CD14-positive monocyte (primary cell): ENCODE data around the gene AFF3. TPM values are rescaled to one million over a fixed set of nuclear protein-coding genes. Genes with fewer than 3 reads are reported as not detected.

Experiments
- DNase-seq, 3 donors: peaks; one replicate each; pipeline ENCODE4 v3.0.0-alpha.2; 2011 to 2022
- H2AFZ ChIP-seq: 2 replicates; pipeline ENCODE4 v1.6.0; 2012; ENCODE audit warnings: mild to moderate bottlenecking, low read depth, low read length, inconsistent platforms; ENCODE audit not compliant: insufficient read depth, poor library complexity, severe bottlenecking
- H3K27ac ChIP-seq, 2 donors: 1 replicate in 1 of 2; 2 replicates in 1 of 2; pipeline ENCODE4 v1.5.1; 2012 to 2013; ENCODE audit warnings: low read length in 2 of 2, control low read depth in 1 of 2, inconsistent platforms in 1 of 2, low read depth in 1 of 2, mild to moderate bottlenecking in 1 of 2
- H3K27me3 ChIP-seq, 2 donors: one replicate each; pipeline versions ENCODE4 v1.6.0 to v1.6.1; 2011 to 2013; ENCODE audit warnings: low read length in 2 of 2; ENCODE audit not compliant: control insufficient read depth in 2 of 2, insufficient read depth in 2 of 2
- H3K36me3 ChIP-seq, 2 donors: replicated peaks in 1 of 2; 1 replicate in 1 of 2; 2 replicates in 1 of 2; pipeline versions ENCODE4 v1.5.1 to v1.6.1; 2012 to 2013; ENCODE audit warnings: low read length in 2 of 2, control low read depth in 1 of 2, inconsistent platforms in 1 of 2, mild to moderate bottlenecking in 1 of 2; ENCODE audit not compliant: insufficient read depth in 2 of 2, control insufficient read depth in 1 of 2
- H3K4me1 ChIP-seq, 2 donors: 1 replicate in 1 of 2; 2 replicates in 1 of 2; pipeline versions ENCODE4 v1.5.1 to v1.6.1; 2012 to 2013; ENCODE audit warnings: low read length in 2 of 2, control low read depth in 1 of 2, inconsistent platforms in 1 of 2, mild to moderate bottlenecking in 1 of 2, moderate library complexity in 1 of 2; ENCODE audit not compliant: insufficient read depth in 2 of 2, control insufficient read depth in 1 of 2
- H3K4me2 ChIP-seq: replicated peaks from 2 replicates; pipeline ENCODE3; 2012; ENCODE audit warnings: low read length, moderate library complexity, mild to moderate bottlenecking; ENCODE audit not compliant: poor library complexity, severe bottlenecking; ENCODE audit errors: extremely low read depth
- H3K4me3 ChIP-seq, 3 experiments: fragments of 200-600 bp in 1 of 3; sonication (generic) in 1 of 3; replicated peaks in 1 of 3; 1 replicate in 2 of 3; 2 replicates in 1 of 3; pipeline ENCODE4 v1.5.1; 2011 to 2013; ENCODE audit warnings: low read length in 3 of 3, mild to moderate bottlenecking in 3 of 3, control low read depth in 2 of 3, low read depth in 2 of 3, inconsistent platforms in 1 of 3, moderate library complexity in 1 of 3
- H3K79me2 ChIP-seq: 2 replicates; pipeline ENCODE4 v1.6.0; 2012; ENCODE audit warnings: mild to moderate bottlenecking, control low read depth, inconsistent platforms, low read length, moderate library complexity; ENCODE audit not compliant: insufficient read depth
- H3K9ac ChIP-seq: 2 replicates; pipeline ENCODE4 v1.6.0; 2017; ENCODE audit warnings: low read length, mild to moderate bottlenecking; ENCODE audit not compliant: insufficient read depth, poor library complexity, severe bottlenecking
- H3K9me3 ChIP-seq, 2 donors: replicated peaks in 1 of 2; 1 replicate in 1 of 2; 2 replicates in 1 of 2; pipeline versions ENCODE4 v1.5.1 to v1.6.1; 2012 to 2013; ENCODE audit warnings: low read length in 2 of 2, control low read depth in 1 of 2; ENCODE audit not compliant: control insufficient read depth in 1 of 2, insufficient read depth in 1 of 2
- H4K20me1 ChIP-seq: 2 replicates; pipeline ENCODE4 v1.6.0; 2012; ENCODE audit warnings: mild to moderate bottlenecking, low read length, control low read depth, moderate library complexity; ENCODE audit not compliant: insufficient read depth
- H3K27ac Mint-ChIP-seq, 7 donors: one replicate each; pipeline ENCODE4 v1.8.0; 2020; ENCODE audit warnings: mild to moderate bottlenecking in 7 of 7, mixed read lengths in 7 of 7, moderate library complexity in 6 of 7, inconsistent platforms in 2 of 7
- H3K27me3 Mint-ChIP-seq, 3 donors: one replicate each; pipeline ENCODE4 v1.8.0; 2021 to 2022; ENCODE audit warnings: low read depth in 3 of 3, mild to moderate bottlenecking in 3 of 3, mixed read lengths in 3 of 3, moderate library complexity in 3 of 3, inconsistent platforms in 1 of 3
- H3K36me3 Mint-ChIP-seq, 2 donors: one replicate each; pipeline ENCODE4 v1.8.0; 2020; ENCODE audit warnings: mixed read lengths in 2 of 2, inconsistent platforms in 1 of 2, mild to moderate bottlenecking in 1 of 2
- H3K4me1 Mint-ChIP-seq: one replicate; pipeline ENCODE4 v1.8.0; 2020; ENCODE audit warnings: mild to moderate bottlenecking, mixed read lengths
- H3K4me3 Mint-ChIP-seq, 2 donors: one replicate each; pipeline ENCODE4 v1.8.0; 2020; ENCODE audit warnings: mild to moderate bottlenecking in 2 of 2, mixed read lengths in 2 of 2, moderate library complexity in 1 of 2
- H3K9me3 Mint-ChIP-seq, 7 donors: one replicate each; pipeline ENCODE4 v1.8.0; 2020 to 2022; ENCODE audit warnings: mixed read lengths in 7 of 7, mild to moderate bottlenecking in 6 of 7, moderate library complexity in 6 of 7, inconsistent platforms in 2 of 7
- CTCF ChIP-seq: fragments of 200-600 bp; IDR thresholded peaks from one replicate; pipeline ENCODE4 v1.8.0; 2022; ENCODE audit warnings: antibody characterized with exemption, mild to moderate bottlenecking
- WGBS: methylation state at CpG from one replicate; pipeline ENCODE4 v1.1.5; 2013; ENCODE audit warnings: missing lambda C conversion rate; ENCODE audit not compliant: insufficient coverage; 5-methylcytosine and 5-hydroxymethylcytosine counted together
- intact Hi-C, 2 donors: fragments of 100-400 bp; cut with micrococcal nuclease; formaldehyde crosslinking; loops; one replicate each; pipeline versions ENCODE4 v1.15.0 to v1.15.1; 2023
- polyA plus RNA-seq, 3 donors: library from polyadenylated mRNA; depleted of rRNA in 1 of 3; unstranded in 2 of 3; stranded (reverse) in 1 of 3; fragments of 300-500 nt in 2 of 3; fragments of >200 nt in 1 of 3; fragmentation: Illumina TruSeq in 2 of 3; gene quantifications; 1 replicate in 2 of 3; 2 replicates in 1 of 3; pipeline ENCODE4 v1.2.3, GENCODE V29; 2012 to 2021

AFF3 gene
- polyA plus RNA-seq, 3 donors, result 0.17 to 4.1 (median 0.49) TPM

DNA sequence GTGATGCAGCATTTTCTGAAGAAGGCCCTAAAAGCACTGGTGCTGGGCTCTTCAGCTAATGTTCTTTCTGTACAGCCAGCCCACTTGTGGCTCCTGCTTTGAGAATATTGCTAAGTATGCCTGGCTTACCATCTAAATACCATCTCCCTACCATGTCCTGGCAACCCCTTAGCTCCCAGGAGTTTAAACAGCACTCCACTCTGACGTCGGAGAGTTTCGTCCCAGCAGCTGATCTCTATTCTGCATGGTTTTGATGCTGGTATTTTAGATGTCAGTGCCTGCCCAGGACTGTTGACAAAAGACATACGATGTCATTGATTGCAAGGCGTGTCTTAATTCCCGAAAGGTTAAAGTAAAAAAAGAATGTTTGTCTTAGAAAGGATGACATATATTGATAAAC lies 47.0 kb upstream of the AFF3 start:
- peaks cover 64% of the 10 kb centered on the region for H3K4me1 Mint-ChIP-seq
- Histone ChIP-seq H3K4me3 (no peak overlapping the region), H3K27me3 (no peaks in the 10 kb centered on the region), H3K9me3 (no peaks in the 10 kb centered on the region), H3K4me2 (no peak overlapping the region), H2AFZ (no peak overlapping the region), H4K20me1 (no peaks in the 10 kb centered on the region), H3K4me1 (peaks cover 52 to 54% of the 10 kb centered on the region in 2 donors), H3K36me3 (no peaks in the 10 kb centered on the region), H3K27ac (no peak overlapping the region), H3K79me2 (no peaks in the 10 kb centered on the region), H3K9ac (no peak overlapping the region)
- peaks cover 0 to 5% (median 0%) of the 10 kb centered on the region in 7 donors for H3K9me3 Mint-ChIP-seq
- no peak overlapping the region for H3K4me3 Mint-ChIP-seq
- intact Hi-C loops, result loop anchor here in 1 of 2 donors (5.0 kb wide), 1 partner anchor 53 kb away; no protein-coding TSS in a partner anchor
- H3K27me3 Mint-ChIP-seq, result no peaks in the 10 kb centered on the region
- H3K27ac Mint-ChIP-seq, result no peak overlapping the region
- WGBS, result no CpG with 5 or more reads among the region's 6 CpGs
- no peak for DNase-seq
- TF ChIP-seq CTCF, result no peak
- no peaks in the 10 kb centered on the region for H3K36me3 Mint-ChIP-seq

- Histone ChIP-seq H4K20me1 (no peaks in the 10 kb centered on the region), H3K4me2 (no peak overlapping the region), H2AFZ (no peak overlapping the region), H3K36me3 (no peaks in the 10 kb centered on the region), H3K9ac (no peak overlapping the region), H3K9me3 (no peaks in the 10 kb centered on the region), H3K27me3 (no peaks in the 10 kb centered on the region), H3K4me1 (peaks cover 52 to 56% of the 10 kb centered on the region in 2 donors), H3K4me3 (no peak overlapping the region), H3K79me2 (no peaks in the 10 kb centered on the region), H3K27ac (no peak overlapping the region)
- DNase-seq, result no peak
- WGBS, result 88% methylated on average over 1 of the region's 2 CpGs
- no peaks in the 10 kb centered on the region for H3K27me3 Mint-ChIP-seq
- peaks cover 0 to 5% (median 0%) of the 10 kb centered on the region in 7 donors for H3K9me3 Mint-ChIP-seq
- peaks cover 64% of the 10 kb centered on the region for H3K4me1 Mint-ChIP-seq
- intact Hi-C loops, result loop anchor here in 1 of 2 donors (5.0 kb wide), 1 partner anchor 54 kb away; no protein-coding TSS in a partner anchor
- H3K4me3 Mint-ChIP-seq, result no peak overlapping the region
- TF ChIP-seq CTCF, result no peak
- no peaks in the 10 kb centered on the region for H3K36me3 Mint-ChIP-seq
- H3K27ac Mint-ChIP-seq, result no peak overlapping the region
Observed at GRCh38 chr2:100188326-100188725, 45.9 kb upstream of the AFF3 start.
